H1 (cell line): ENCODE results near the gene RPS19. TPM values are rescaled to one million over a fixed set of nuclear protein-coding genes. Genes with fewer than 3 reads are reported as not detected.

ENCODE experiments used
- CTCF ChIA-PET: fragments of 300-600 bp; sonication (Branson Sonifier 250); formaldehyde crosslinking; loops from one replicate; lab custom pipeline; 2021; ENCODE audit not compliant: partially characterized antibody; lab: Charles Lee
- POLR2A ChIA-PET: fragments of 300-600 bp; sonication (Branson Sonifier 250); formaldehyde crosslinking; loops from one replicate; lab custom pipeline; 2021; ENCODE audit warnings: inconsistent platforms; ENCODE audit not compliant: partially characterized antibody; lab: Charles Lee
- DNase-seq, 2 experiments: peaks; one replicate each; pipeline versions ENCODE4 v3.0.0 to v3.0.0-alpha.2; 2010 to 2022; ENCODE audit warnings: low spot score in 2 of 2, low read depth in 1 of 2, mixed read lengths in 1 of 2
- FAIRE-seq: peaks from 2 replicates; lab custom pipeline; 2011; peaks lifted over from hg19 to GRCh38; lab: Jason Lieb, UNC
- H2AFZ ChIP-seq: 2 replicates; pipeline ENCODE4 v1.8.1; 2012; ENCODE audit warnings: low read length, inconsistent platforms
- H2AK5ac ChIP-seq: 2 replicates; pipeline ENCODE4 v1.6.1; 2013; ENCODE audit warnings: low read depth, low read length
- H2BK120ac ChIP-seq: replicated peaks from 2 replicates; pipeline ENCODE3; 2013; ENCODE audit warnings: low read depth, low read length, inconsistent platforms
- H2BK12ac ChIP-seq: 2 replicates; pipeline ENCODE4 v1.6.1; 2013; ENCODE audit warnings: low read depth, low read length
- H2BK15ac ChIP-seq: 2 replicates; pipeline ENCODE4 v1.6.1; 2013; ENCODE audit warnings: low read length
- H2BK20ac ChIP-seq: 2 replicates; pipeline ENCODE4 v1.6.1; 2013; ENCODE audit warnings: low read length
- H2BK5ac ChIP-seq: 2 replicates; pipeline ENCODE4 v1.6.1; 2013; ENCODE audit warnings: low read depth, low read length
- H3K14ac ChIP-seq: 2 replicates; pipeline ENCODE4 v1.6.1; 2013; ENCODE audit warnings: inconsistent platforms; ENCODE audit not compliant: insufficient read length
- H3K18ac ChIP-seq: 2 replicates; pipeline ENCODE4 v1.6.1; 2013; ENCODE audit warnings: low read length; ENCODE audit errors: extremely low read depth
- H3K23ac ChIP-seq: 2 replicates; pipeline ENCODE4 v1.6.1; 2013; ENCODE audit warnings: inconsistent platforms; ENCODE audit not compliant: insufficient read length
- H3K23me2 ChIP-seq: 2 replicates; pipeline ENCODE4 v1.6.1; 2013; ENCODE audit warnings: low read depth, low read length
- H3K27ac ChIP-seq: 2 replicates; pipeline ENCODE4 v1.6.1; 2011; ENCODE audit warnings: low read depth, low read length, inconsistent platforms
- H3K27me3 ChIP-seq, 4 experiments: replicated peaks in 1 of 4; 1 replicate in 1 of 4; 2 replicates in 3 of 4; pipeline versions ENCODE4 v1.6.1 to v1.8.1; 2011 to 2013; ENCODE audit warnings: low read length in 3 of 4, mild to moderate bottlenecking in 3 of 4, inconsistent platforms in 2 of 4, mixed read lengths in 2 of 4, moderate library complexity in 1 of 4; ENCODE audit not compliant: control insufficient read depth in 3 of 4, insufficient read depth in 3 of 4; ENCODE audit errors: extremely low read depth in 1 of 4
- H3K36me3 ChIP-seq, 4 experiments: 2 replicates each; pipeline versions ENCODE4 v1.6.1 to v1.8.1; 2011 to 2013; ENCODE audit warnings: mild to moderate bottlenecking in 4 of 4, low read length in 3 of 4, moderate library complexity in 2 of 4, control low read depth in 1 of 4, inconsistent platforms in 1 of 4; ENCODE audit not compliant: insufficient read depth in 4 of 4, control insufficient read depth in 2 of 4
- H3K4ac ChIP-seq: replicated peaks from 2 replicates; pipeline ENCODE3; 2013; ENCODE audit warnings: low read length, low read depth, mixed read lengths, inconsistent platforms; ENCODE audit not compliant: insufficient read length
- H3K4me1 ChIP-seq, 4 experiments: replicated peaks in 1 of 4; 1 replicate in 1 of 4; 2 replicates in 3 of 4; pipeline versions ENCODE4 v1.6.1 to v1.8.1; 2011 to 2013; ENCODE audit warnings: low read length in 3 of 4, inconsistent platforms in 2 of 4, mixed read lengths in 1 of 4; ENCODE audit not compliant: insufficient read depth in 4 of 4, control insufficient read depth in 3 of 4
- H3K4me2 ChIP-seq, 2 experiments: 2 replicates each; pipeline versions ENCODE4 v1.6.1 to v1.8.1; 2011 to 2013; ENCODE audit warnings: low read depth in 2 of 2, low read length in 2 of 2, control low read depth in 1 of 2, inconsistent platforms in 1 of 2, mild to moderate bottlenecking in 1 of 2; ENCODE audit not compliant: insufficient read depth in 1 of 2
- H3K4me3 ChIP-seq, 4 experiments: fragments of 200-600, 300-600 bp in 1 of 4; sonication (generic), shearing (Covaris generic), sonication (Bioruptor Twin) in 1 of 4; 2 replicates each; pipeline versions ENCODE4 v1.5.1 to v1.8.1; 2011 to 2016; ENCODE audit warnings: low read length in 4 of 4, low read depth in 3 of 4, control low read depth in 2 of 4, inconsistent platforms in 2 of 4, mild to moderate bottlenecking in 2 of 4, mixed read lengths in 1 of 4, moderate library complexity in 1 of 4; ENCODE audit not compliant: insufficient read depth in 2 of 4; ENCODE audit errors: extremely low read depth in 1 of 4
- H3K56ac ChIP-seq: replicated peaks from 2 replicates; pipeline ENCODE3; 2013; ENCODE audit warnings: low read depth, mild to moderate bottlenecking, mixed read lengths, low read length, inconsistent platforms; ENCODE audit not compliant: insufficient read length
- H3K79me1 ChIP-seq: 2 replicates; pipeline ENCODE4 v1.6.1; 2013; ENCODE audit warnings: low read depth, low read length, control low read depth
- H3K79me2 ChIP-seq, 2 experiments: 2 replicates each; pipeline versions ENCODE4 v1.6.1 to v1.8.1; 2012 to 2013; ENCODE audit warnings: low read length in 2 of 2, mild to moderate bottlenecking in 2 of 2, inconsistent platforms in 1 of 2; ENCODE audit not compliant: insufficient read depth in 2 of 2, control insufficient read depth in 1 of 2
- H3K9ac ChIP-seq, 4 experiments: replicated peaks in 1 of 4; 1 replicate in 1 of 4; 2 replicates in 3 of 4; pipeline versions ENCODE4 v1.6.1 to v1.8.1; 2011 to 2013; ENCODE audit warnings: low read depth in 3 of 4, low read length in 3 of 4, control low read depth in 2 of 4, mild to moderate bottlenecking in 2 of 4, moderate library complexity in 2 of 4, inconsistent platforms in 1 of 4; ENCODE audit errors: extremely low read depth in 1 of 4
- H3K9me3 ChIP-seq, 2 experiments: 2 replicates each; pipeline versions ENCODE4 v1.6.1 to v1.8.1; 2012 to 2013; ENCODE audit warnings: mild to moderate bottlenecking in 2 of 2, moderate library complexity in 2 of 2, control low read depth in 1 of 2, inconsistent platforms in 1 of 2, low read depth in 1 of 2, low read length in 1 of 2, mixed read lengths in 1 of 2; ENCODE audit not compliant: insufficient read depth in 2 of 2
- H4K20me1 ChIP-seq, 2 experiments: replicated peaks in 1 of 2; 2 replicates each; pipeline versions ENCODE3 to v1.8.1; 2011 to 2013; ENCODE audit warnings: inconsistent platforms in 2 of 2, low read length in 2 of 2, mild to moderate bottlenecking in 1 of 2; ENCODE audit not compliant: insufficient read depth in 2 of 2, control insufficient read depth in 1 of 2
- H4K5ac ChIP-seq: 2 replicates; pipeline ENCODE4 v1.6.1; 2013; ENCODE audit warnings: low read length, low read depth, mixed read lengths, inconsistent platforms; ENCODE audit not compliant: insufficient read length
- H4K8ac ChIP-seq: 2 replicates; pipeline ENCODE4 v1.8.0; 2013; ENCODE audit warnings: mild to moderate bottlenecking, moderate library complexity, low read length, inconsistent platforms; ENCODE audit not compliant: insufficient read depth; ENCODE audit errors: extremely low read depth
- H4K91ac ChIP-seq: replicated peaks from 2 replicates; pipeline ENCODE3; 2013; ENCODE audit warnings: low read length, mixed read lengths, inconsistent platforms; ENCODE audit not compliant: insufficient read length
- CTBP2 ChIP-seq: IDR thresholded peaks from 2 replicates; pipeline ENCODE4 v1.7.0; 2011; ENCODE audit warnings: borderline replicate concordance, mild to moderate bottlenecking, moderate library complexity, mixed read lengths, low read length; ENCODE audit not compliant: insufficient read depth, insufficient read length
- EP300 ChIP-seq, 2 experiments: IDR thresholded peaks; 1 replicate in 1 of 2; 2 replicates in 1 of 2; pipeline ENCODE4 v1.6.1; 2011 to 2012; ENCODE audit warnings: low read depth in 2 of 2, low read length in 2 of 2, mild to moderate bottlenecking in 2 of 2, borderline replicate concordance in 1 of 2, inconsistent platforms in 1 of 2, moderate library complexity in 1 of 2
- GTF2F1 ChIP-seq: IDR thresholded peaks from 2 replicates; pipeline ENCODE4 v1.6.1; 2012; ENCODE audit warnings: low read depth, low read length, improper control_type of control experiment, borderline replicate concordance
- KDM5A ChIP-seq: fragments of 200-600 bp; IDR thresholded peaks from 2 replicates; pipeline ENCODE4 v1.7.1; 2012; ENCODE audit warnings: mild to moderate bottlenecking, low read length, inconsistent platforms, mixed read lengths
- PHF8 ChIP-seq: fragments of 200-600 bp; sonication (generic); conservative IDR thresholded peaks from 2 replicates; pipeline ENCODE4 v1.7.1; 2012; ENCODE audit warnings: low read depth, mild to moderate bottlenecking, inconsistent platforms, low read length, moderate library complexity
- SP1 ChIP-seq: IDR thresholded peaks from 2 replicates; pipeline ENCODE4 v1.6.1; 2011; ENCODE audit warnings: low read depth, low read length
- WGBS, 2 experiments: shearing (Covaris generic) in 1 of 2; methylation state at CpG; one replicate each; pipeline versions ENCODE4 v1.1.6 to v1.1.7; 2013 to 2015; ENCODE audit warnings: low lambda C conversion rate in 2 of 2, mixed read lengths in 2 of 2, inconsistent platforms in 1 of 2, low coverage in 1 of 2, missing lambda C conversion rate in 1 of 2; ENCODE audit not compliant: insufficient replicate concordance in 2 of 2, insufficient coverage in 1 of 2, insufficient read length in 1 of 2; ENCODE audit errors: extremely low coverage in 1 of 2, missing lambda C conversion rate in 1 of 2; 5-methylcytosine and 5-hydroxymethylcytosine counted together
- long read RNA-seq, 2 experiments: library from RNA in 1 of 2; library from capped mRNA in 1 of 2; stranded (forward); transcript quantifications; one replicate each; pipeline ENCODE4 v2.0.0, GENCODE V29; 2021; ENCODE audit warnings: inconsistent platforms in 1 of 2
- polyA minus RNA-seq, 3 experiments: library from RNA; depleted of rRNA, polyadenylated mRNA; stranded (reverse); fragments of >200 nt; gene quantifications; 1 replicate in 2 of 3; 2 replicates in 1 of 3; pipeline ENCODE4 v1.2.3, GENCODE V29; 2011
- polyA plus RNA-seq, 7 experiments: library from polyadenylated mRNA; depleted of rRNA in 3 of 7; stranded (reverse) in 5 of 7; unstranded in 2 of 7; fragments of >200 nt in 5 of 7; fragments of 200-250 nt in 2 of 7; gene quantifications; 1 replicate in 5 of 7; 2 replicates in 1 of 7; 4 replicates in 1 of 7; pipeline versions ENCODE4 v1.2.1 to v1.2.3, GENCODE V29; 2011 to 2013; ENCODE audit warnings: missing spikeins in 2 of 7, mixed read lengths in 2 of 7
- total RNA-seq: library from RNA; stranded (reverse); fragmentation: NEBNext Ultra II Directional; extraction: Animal tissue kit (Norgen Biotek cat#: 25700); gene quantifications from 2 replicates; pipeline ENCODE4 v1.2.1, GENCODE V29; 2021

RPS19 gene
- 2,817 and 2,831 TPM in 2 replicates for total RNA-seq
- polyA plus RNA-seq (2011; rRNA removed), result 5,751 and 9,112 TPM in 2 replicates
- polyA plus RNA-seq (2011; cell fraction: cytosol; rRNA removed), result 5,170 TPM
- 1,732 TPM for polyA plus RNA-seq (2011; cell fraction: nucleus; rRNA removed)
- polyA plus RNA-seq (2012, experiment 1 of 2), result 3,684 to 5,048 TPM (median 4,659 TPM) in 4 replicates
- polyA plus RNA-seq (2012, experiment 2 of 2), result 6,526 TPM
- polyA plus RNA-seq (2013, experiment 1 of 2), result 3,247 TPM
- 3,131 TPM for polyA plus RNA-seq (2013, experiment 2 of 2)
- 334 and 573 TPM in 2 replicates for polyA minus RNA-seq (2011; rRNA and poly(A)+ RNA removed)
- polyA minus RNA-seq (2011; cell fraction: cytosol; rRNA and poly(A)+ RNA removed), result 1,472 TPM
- polyA minus RNA-seq (2011; cell fraction: nucleus; rRNA and poly(A)+ RNA removed), result 675 TPM
- long read RNA-seq, experiment 1, transcript RPS19-206 (6 exons, 2,359 nt), result major isoform, 791 of 1,264 reads
- long read RNA-seq, experiment 1, transcript RPS19-207 (6 exons, 668 nt), result minor isoform, 13 of 1,264 reads
- long read RNA-seq, experiment 1, partial matches to known transcripts, result 433 of 1,264 reads
- long read RNA-seq, experiment 1, other reads (novel, unspliced or antisense), result 23 of 1,264 reads
- long read RNA-seq, experiment 2, transcript RPS19-206 (6 exons, 2,359 nt), result major isoform, 35 of 39 reads
- long read RNA-seq, experiment 2, partial matches to known transcripts, result 0 of 39 reads
- long read RNA-seq, experiment 2, other reads (novel, unspliced or antisense), result 4 of 39 reads

GRCh38 chr19:41859618-41860418, at the start of gene RPS19:
Gene RPS19, plus strand, starts transcription at chr19:41860255. Its CDS starts 520 bp downstream, at chr19:41860775.
- H3K36me3 ChIP-seq, result peaks cover 37 to 44% (median 40%) of the 10 kb centered on the region in 4 experiments
- H4K8ac ChIP-seq, result peak within 1 kb of the TSS; percentile 94
- H2BK15ac ChIP-seq, result peak within 1 kb of the TSS; percentile 36; the same call in 1 of the 2 replicates
- WGBS, 2 experiments, result 1% methylated on average over 36 of the region's 76 CpGs; no CpG with 5 or more reads in 1 of the 2 experiments
- no peak within 1 kb of the TSS for H3K14ac ChIP-seq
- H3K4me2 ChIP-seq, result peak within 1 kb of the TSS; percentile 92 to 97
- peaks cover 22 to 47% of the 10 kb centered on the region in 2 experiments for H3K79me2 ChIP-seq
- H3K23ac ChIP-seq, result no peak within 1 kb of the TSS
- H4K91ac ChIP-seq, result peak within 1 kb of the TSS; percentile 96
- H3K9ac ChIP-seq, result peak within 1 kb of the TSS; percentile 98 to 100 (median 99)
- CTCF ChIA-PET, result interaction anchor here (0.5 to 2.7 kb wide), 8 partner anchors 9 to 107 kb away, joined by 3 to 12 read pairs (median 6); partner anchors contain the start of gene RABAC1
- no peaks in the 10 kb centered on the region for H3K27me3 ChIP-seq
- peak within 1 kb of the TSS; percentile 78 for H2AK5ac ChIP-seq
- H3K4me1 ChIP-seq, result peaks cover 3 to 26% (median 14%) of the 10 kb centered on the region in 4 experiments
- H4K20me1 ChIP-seq, result peaks cover 16 to 21% of the 10 kb centered on the region in 2 experiments
- peak within 1 kb of the TSS; percentile 98 for H2BK5ac ChIP-seq
- peak within 1 kb of the TSS; percentile 92 for H3K18ac ChIP-seq
- H3K56ac ChIP-seq, result peak within 1 kb of the TSS; percentile 93
- H2BK12ac ChIP-seq, result no peak within 1 kb of the TSS
- no peak within 1 kb of the TSS for H2BK20ac ChIP-seq
- peak within 1 kb of the TSS; percentile 75 for H4K5ac ChIP-seq
- peak within 1 kb of the TSS; percentile 100 for H3K4ac ChIP-seq
- peak within 1 kb of the TSS; percentile 95 for H3K27ac ChIP-seq
- peak within 1 kb of the TSS; percentile 38 for H2BK120ac ChIP-seq
- DNase-seq, result peak; percentile 98 to 99
- H3K79me1 ChIP-seq, result peaks cover 18% of the 10 kb centered on the region
- POLR2A ChIA-PET, result interaction anchor here (0.5 to 7.9 kb wide), 43 partner anchors 9 to 1200 kb away, joined by 3 to 200 read pairs (median 4); partner anchors contain the start of genes ARHGEF1, B3GNT8, CD79A and DMAC2
- no peaks in the 10 kb centered on the region for H3K9me3 ChIP-seq
- H3K4me3 ChIP-seq, result peak within 1 kb of the TSS; percentile 81 to 99 (median 96)
- H2AFZ ChIP-seq, result no peak within 1 kb of the TSS
- FAIRE-seq, result peak; percentile 50
- H3K23me2 ChIP-seq, result peaks cover 6% of the 10 kb centered on the region
- peak; percentile 91 for TF ChIP-seq GTF2F1
- peak; percentile 78 for TF ChIP-seq CTBP2
- TF ChIP-seq SP1, result peak; percentile 96
- no peak; the same call in 1 of the 2 replicates for TF ChIP-seq KDM5A
- no peak for TF ChIP-seq EP300 (IDR thresholded peaks at IDR 0.05; ENCODE audit: borderline replicate concordance in 1 of 2, low read depth in 2 of 2, low read length in 2 of 2)
- TF ChIP-seq PHF8, result peak; percentile 85
